Measurements from ENCODE around the gene IRF9.

IRF9 gene

DNA sequence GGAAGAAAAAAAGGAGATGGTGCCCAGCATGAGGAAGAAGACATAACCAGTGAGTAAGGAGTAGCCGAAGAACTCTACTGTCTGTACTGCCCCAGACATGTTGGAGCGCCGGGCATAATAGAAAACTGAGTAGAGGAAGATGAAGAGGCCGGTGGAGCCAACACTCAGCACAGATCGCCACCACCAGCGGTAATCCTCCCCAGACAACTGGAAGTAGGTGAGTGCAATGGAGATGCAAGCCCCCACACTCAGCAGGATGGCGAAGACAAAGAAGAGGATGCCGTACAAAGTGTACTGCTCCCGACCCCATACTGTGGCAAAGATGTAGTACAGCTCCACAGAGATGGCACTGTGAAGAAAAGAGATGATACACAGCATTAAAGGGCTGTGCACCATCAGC lies 28.4 kb downstream of the IRF9 start:
- H3K27ac ChIP-seq = peak overlapping the region in 1 of 2 donors; percentile 73
- H3K36me3 ChIP-seq = peaks cover 34 to 63% (median 44%) of the 10 kb centered on the region in 3 donors
- no peak for DNase-seq
- intact Hi-C loops (cut with DNase I; ENCODE audit: low total_unique reads) = loop anchor here (5.0 kb wide), 1 partner anchor 42 kb away; the partner anchor contains the start of genes PSME2 and RNF31
- H3K4me3 ChIP-seq = no peak overlapping the region
- no peaks in the 10 kb centered on the region for H3K27me3 ChIP-seq
- no peaks in the 10 kb centered on the region for H3K9me3 ChIP-seq
- TF ChIP-seq, protein P1, sequence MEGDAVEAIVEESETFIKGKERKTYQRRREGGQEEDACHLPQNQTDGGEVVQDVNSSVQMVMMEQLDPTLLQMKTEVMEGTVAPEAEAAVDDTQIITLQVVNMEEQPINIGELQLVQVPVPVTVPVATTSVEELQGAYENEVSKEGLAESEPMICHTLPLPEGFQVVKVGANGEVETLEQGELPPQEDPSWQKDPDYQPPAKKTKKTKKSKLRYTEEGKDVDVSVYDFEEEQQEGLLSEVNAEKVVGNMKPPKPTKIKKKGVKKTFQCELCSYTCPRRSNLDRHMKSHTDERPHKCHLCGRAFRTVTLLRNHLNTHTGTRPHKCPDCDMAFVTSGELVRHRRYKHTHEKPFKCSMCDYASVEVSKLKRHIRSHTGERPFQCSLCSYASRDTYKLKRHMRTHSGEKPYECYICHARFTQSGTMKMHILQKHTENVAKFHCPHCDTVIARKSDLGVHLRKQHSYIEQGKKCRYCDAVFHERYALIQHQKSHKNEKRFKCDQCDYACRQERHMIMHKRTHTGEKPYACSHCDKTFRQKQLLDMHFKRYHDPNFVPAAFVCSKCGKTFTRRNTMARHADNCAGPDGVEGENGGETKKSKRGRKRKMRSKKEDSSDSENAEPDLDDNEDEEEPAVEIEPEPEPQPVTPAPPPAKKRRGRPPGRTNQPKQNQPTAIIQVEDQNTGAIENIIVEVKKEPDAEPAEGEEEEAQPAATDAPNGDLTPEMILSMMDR (IDR thresholded peaks at IDR 0.05) = no peak
- H3K4me1 ChIP-seq = peaks cover 0 to 30% (median 23%) of the 10 kb centered on the region in 4 donors

DNA sequence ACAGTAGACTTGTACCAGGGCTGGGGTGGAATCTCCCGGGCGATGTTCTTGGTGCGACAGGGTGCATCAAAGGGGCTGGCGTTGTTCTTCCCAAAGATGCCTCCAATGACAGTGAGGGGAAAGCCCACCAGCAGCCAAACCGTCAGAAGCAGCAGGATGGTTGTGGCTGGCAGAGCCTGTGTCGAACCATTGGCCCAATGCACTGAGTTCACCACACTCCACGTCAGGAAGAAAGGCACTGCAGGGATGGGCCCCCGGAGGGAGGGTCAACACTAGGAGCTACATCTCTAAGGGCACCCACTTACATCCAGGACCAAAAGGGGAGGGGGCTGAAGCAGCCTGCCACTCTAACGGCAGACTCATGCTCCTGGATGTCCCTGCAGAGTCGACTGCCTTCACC lies 29.4 kb downstream of the IRF9 start:
- intact Hi-C loops (cut with DNase I; ENCODE audit: low total_unique reads) = no loop called here
- no peak overlapping the region for H3K27ac ChIP-seq
- no peaks in the 10 kb centered on the region for H3K27me3 ChIP-seq
- no peaks in the 10 kb centered on the region for H3K9me3 ChIP-seq
- peaks cover 25 to 54% (median 34%) of the 10 kb centered on the region in 3 donors for H3K36me3 ChIP-seq
- TF ChIP-seq, protein P1 (IDR thresholded peaks at IDR 0.05) = no peak
- H3K4me3 ChIP-seq = no peak overlapping the region
- H3K4me1 ChIP-seq = peaks cover 0 to 35% (median 28%) of the 10 kb centered on the region in 4 donors
- no peak for DNase-seq

DNA sequence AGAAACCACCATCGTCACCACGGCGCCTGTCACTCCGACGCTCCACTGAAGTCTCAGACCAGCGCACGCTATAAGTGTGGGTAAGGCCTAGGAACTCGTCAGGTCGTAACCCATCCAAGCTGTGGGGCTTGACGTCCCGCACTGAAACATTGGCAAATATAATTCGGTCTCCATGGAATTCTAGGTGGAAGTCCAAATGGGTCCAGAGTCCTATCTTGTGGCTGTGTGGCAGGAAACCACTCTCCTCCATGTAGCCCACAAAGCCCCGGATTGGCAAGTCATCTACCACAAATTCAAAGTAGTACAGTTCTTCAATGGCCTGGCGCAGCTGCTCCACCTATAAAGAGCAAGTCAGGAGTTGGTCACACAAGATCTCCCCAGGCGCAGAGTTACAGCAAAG lies 31.9 kb downstream of the IRF9 start:
- Histone ChIP-seq H3K27me3 (no peaks in the 10 kb centered on the region), H3K9me3 (no peaks in the 10 kb centered on the region), H3K4me1 (peaks cover 0 to 43% (median 35%) of the 10 kb centered on the region in 4 donors), H3K36me3 (peaks cover 12 to 36% (median 22%) of the 10 kb centered on the region in 3 donors), H3K4me3 (no peak overlapping the region), H3K27ac (no peak overlapping the region)
- intact Hi-C loops (cut with DNase I; ENCODE audit: low total_unique reads) = no loop called here
- TF ChIP-seq, protein P1 (IDR thresholded peaks at IDR 0.05) = no peak
- no peak for DNase-seq

DNA sequence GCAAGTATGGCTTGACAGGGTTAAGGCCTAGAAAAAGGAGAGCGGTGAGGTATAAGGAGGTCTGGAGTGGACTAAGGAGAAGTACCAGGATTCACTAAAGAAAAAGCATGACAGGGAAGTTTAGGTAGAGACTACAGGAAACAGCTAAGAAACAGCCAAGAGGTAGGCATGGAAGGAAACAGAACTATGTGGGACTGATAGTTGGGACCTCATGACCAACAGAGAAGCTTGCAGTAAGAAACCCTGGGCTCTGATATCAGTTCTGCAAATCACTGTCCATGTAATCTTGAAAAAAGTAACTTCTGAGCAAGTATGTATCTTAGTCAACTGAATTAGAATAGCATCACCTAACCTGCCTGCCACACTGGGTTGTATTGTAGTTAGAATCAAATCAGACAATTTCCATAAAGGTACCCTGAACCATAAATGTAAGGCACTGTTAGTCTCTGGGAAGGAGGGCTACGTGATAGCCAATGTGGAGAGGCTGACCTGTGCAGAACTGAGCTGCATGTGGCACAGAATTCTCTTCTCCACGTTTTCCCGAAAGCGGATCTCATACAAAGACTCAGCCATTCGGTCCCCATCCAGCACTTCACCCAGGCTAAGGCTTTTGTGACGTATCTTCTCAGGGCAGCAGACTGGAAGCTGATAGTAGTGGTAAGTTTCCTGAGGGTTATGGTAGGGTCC lies 33.3 kb downstream of the IRF9 start:
- Histone ChIP-seq H3K36me3 (peaks cover 12 to 36% (median 22%) of the 10 kb centered on the region in 3 donors), H3K27ac (peak overlapping the region; percentile 94 to 98), H3K4me3 (peak overlapping the region; percentile 79 to 84), H3K27me3 (no peaks in the 10 kb centered on the region), H3K4me1 (peaks cover 0 to 32% (median 28%) of the 10 kb centered on the region in 4 donors), H3K9me3 (no peaks in the 10 kb centered on the region)
- intact Hi-C loops (cut with DNase I; ENCODE audit: low total_unique reads) = no loop called here
- TF ChIP-seq, protein P1 (IDR thresholded peaks at IDR 0.05) = no peak
- no peak for DNase-seq

DNA sequence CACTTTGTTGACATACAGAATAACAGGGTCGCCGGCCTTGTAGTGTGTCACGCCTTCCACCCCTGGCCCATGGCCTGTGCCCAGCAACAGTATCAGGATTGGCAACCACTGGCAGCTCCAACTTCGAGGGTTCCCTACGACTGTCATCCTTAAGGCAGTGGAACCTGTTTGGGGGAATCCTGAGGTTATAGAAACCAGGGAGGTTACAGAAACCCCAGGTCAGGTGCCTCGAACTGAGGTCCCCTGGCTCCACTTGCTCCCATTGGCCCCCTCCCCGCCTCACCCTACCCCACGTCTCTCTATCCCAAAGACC lies 33.8 kb downstream of the IRF9 start:
- Histone ChIP-seq H3K36me3 (peaks cover 12 to 31% (median 22%) of the 10 kb centered on the region in 3 donors), H3K27me3 (no peaks in the 10 kb centered on the region), H3K4me1 (peaks cover 0 to 30% (median 26%) of the 10 kb centered on the region in 4 donors), H3K9me3 (no peaks in the 10 kb centered on the region), H3K27ac (peak overlapping the region; percentile 94 to 98), H3K4me3 (peak overlapping the region; percentile 79 to 84)
- TF ChIP-seq, protein P1 (IDR thresholded peaks at IDR 0.05) = no peak
- intact Hi-C loops (cut with DNase I; ENCODE audit: low total_unique reads) = no loop called here
- DNase-seq = no peak

Data from tibial artery (tissue), 4 donors.